Activated naive CD8-positive, alpha-beta T cell treated with anti-CD3 and anti-CD28 coated beads, Interleukin-2, amount 50 U/mL, for 24 hours (primary cell): ENCODE measurements around the gene LMCD1.

ENCODE experiments used
- ATAC-seq: fragments of 150-1000 bp; cut with Tn5 transposase; one replicate; pipeline ENCODE4 v1.10.0; 2021
- DNase-seq: peaks from one replicate; pipeline ENCODE4 v3.0.0; 2021
- H3K27ac Mint-ChIP-seq: one replicate; pipeline ENCODE4 v1.8.0; 2021; ENCODE audit warnings: mild to moderate bottlenecking, mixed read lengths
- H3K27me3 Mint-ChIP-seq: one replicate; pipeline ENCODE4 v1.8.0; 2021; ENCODE audit warnings: mixed read lengths
- H3K36me3 Mint-ChIP-seq: one replicate; pipeline ENCODE4 v1.8.0; 2021; ENCODE audit warnings: low read depth, mixed read lengths
- H3K4me1 Mint-ChIP-seq: one replicate; pipeline ENCODE4 v1.8.0; 2021; ENCODE audit warnings: mixed read lengths
- H3K4me3 Mint-ChIP-seq: one replicate; pipeline ENCODE4 v1.8.0; 2021; ENCODE audit warnings: mild to moderate bottlenecking, moderate library complexity, mixed read lengths
- H3K9me3 Mint-ChIP-seq: one replicate; pipeline ENCODE4 v1.8.0; 2021; ENCODE audit warnings: mixed read lengths

LMCD1 gene, protein sequence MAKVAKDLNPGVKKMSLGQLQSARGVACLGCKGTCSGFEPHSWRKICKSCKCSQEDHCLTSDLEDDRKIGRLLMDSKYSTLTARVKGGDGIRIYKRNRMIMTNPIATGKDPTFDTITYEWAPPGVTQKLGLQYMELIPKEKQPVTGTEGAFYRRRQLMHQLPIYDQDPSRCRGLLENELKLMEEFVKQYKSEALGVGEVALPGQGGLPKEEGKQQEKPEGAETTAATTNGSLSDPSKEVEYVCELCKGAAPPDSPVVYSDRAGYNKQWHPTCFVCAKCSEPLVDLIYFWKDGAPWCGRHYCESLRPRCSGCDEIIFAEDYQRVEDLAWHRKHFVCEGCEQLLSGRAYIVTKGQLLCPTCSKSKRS

DNA sequence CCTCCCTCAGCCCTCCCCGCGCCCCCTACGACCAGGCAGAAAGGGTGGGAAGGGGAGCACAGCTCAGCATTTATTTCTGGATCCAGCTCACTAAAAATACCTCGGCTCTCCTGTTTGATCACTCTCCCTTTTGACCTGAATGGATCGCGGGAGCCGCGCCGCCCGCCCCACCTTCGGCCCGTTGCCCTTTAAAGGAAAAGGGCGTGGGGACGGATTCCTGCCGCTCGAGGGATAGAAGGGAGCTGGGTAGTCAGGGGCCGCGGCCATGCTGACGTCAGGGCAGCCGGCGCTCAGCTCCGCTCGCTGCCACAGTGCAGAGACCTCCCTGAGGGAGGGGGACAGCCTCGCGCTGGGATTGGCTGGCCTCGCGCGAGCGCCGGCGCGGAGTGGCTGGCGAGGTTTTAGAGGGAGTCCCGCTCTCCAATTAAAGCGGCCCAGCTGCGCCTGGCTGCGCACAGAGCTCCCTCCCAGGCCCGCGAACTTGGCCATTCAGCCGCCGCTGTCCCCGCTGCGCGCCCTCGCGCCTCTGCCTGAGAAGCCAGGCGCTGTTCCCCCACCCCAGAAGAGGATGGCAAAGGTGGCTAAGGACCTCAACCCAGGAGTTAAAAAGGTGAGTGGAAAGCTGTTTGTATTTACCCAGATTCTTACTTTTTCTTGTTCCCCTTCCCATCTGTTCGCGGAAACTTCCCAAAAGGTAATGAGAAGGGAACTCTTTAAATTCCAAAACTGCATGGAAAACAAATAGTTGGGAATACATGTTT, at the start of gene LMCD1:
TSS of gene LMCD1 (plus strand) at position 453 of the 761 bp plus-strand sequence. CDS start at position 569, 116 bp downstream.
- H3K4me1 Mint-ChIP-seq: peaks cover 33% of the 10 kb centered on the region
- H3K27me3 Mint-ChIP-seq: peaks cover 28% of the 10 kb centered on the region
- no peaks in the 10 kb centered on the region for H3K9me3 Mint-ChIP-seq
- ATAC-seq (peak; percentile 92), DNase-seq (peak; percentile 76)
- H3K36me3 Mint-ChIP-seq: peaks cover 1% of the 10 kb centered on the region
- H3K4me3 Mint-ChIP-seq: peak within 1 kb of the TSS; percentile 70
- no peak within 1 kb of the TSS for H3K27ac Mint-ChIP-seq

DNA sequence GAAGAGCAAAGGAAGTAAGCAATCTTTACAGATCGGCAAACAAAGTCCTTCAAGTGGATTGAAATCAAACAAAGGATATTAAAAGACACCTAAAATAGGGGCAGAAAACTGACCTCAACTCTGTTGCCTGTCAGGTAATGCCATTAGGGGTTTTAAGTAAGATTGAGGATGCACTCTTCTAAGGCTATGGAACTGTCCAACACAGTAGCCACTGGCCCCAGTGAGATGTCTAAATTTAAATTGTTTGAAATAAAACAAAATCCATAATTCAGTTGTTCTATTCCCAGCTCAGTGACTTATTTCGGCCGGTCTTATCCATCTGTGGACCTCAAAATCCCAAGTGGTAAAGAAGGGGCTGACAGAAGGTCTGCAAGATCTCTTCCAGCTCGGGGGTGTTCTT, 49.5 kb upstream of the LMCD1 start:
- Mint-ChIP-seq H3K9me3 (no peaks in the 10 kb centered on the region), H3K27me3 (peaks cover 10% of the 10 kb centered on the region), H3K27ac (no peak overlapping the region), H3K4me3 (no peak overlapping the region), H3K4me1 (no peaks in the 10 kb centered on the region), H3K36me3 (no peaks in the 10 kb centered on the region)
- DNase-seq (no peak), ATAC-seq (no peak)

DNA sequence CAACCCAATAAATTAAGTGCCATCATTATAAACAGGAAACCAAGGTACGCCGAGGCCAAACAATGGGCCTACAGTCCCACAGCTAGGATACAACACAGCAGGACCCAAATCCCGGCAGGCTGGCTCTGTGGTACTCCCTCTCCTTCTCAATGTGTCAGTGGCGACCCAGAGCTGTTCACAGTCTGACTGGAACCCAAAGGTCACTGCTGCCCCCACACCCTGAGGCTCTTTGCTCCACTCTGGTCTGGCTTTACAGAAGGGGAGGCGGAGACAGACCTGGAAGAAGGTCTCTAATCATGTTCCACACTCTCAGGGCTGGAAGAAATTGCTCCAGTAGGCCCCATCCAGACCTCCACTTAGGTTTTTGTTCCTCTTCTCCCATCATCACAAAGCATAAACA, 48.5 kb upstream of the LMCD1 start:
- no peaks in the 10 kb centered on the region for H3K4me1 Mint-ChIP-seq
- no peak overlapping the region for H3K27ac Mint-ChIP-seq
- no peak for ATAC-seq
- no peak for DNase-seq
- peaks cover 4% of the 10 kb centered on the region for H3K27me3 Mint-ChIP-seq
- H3K4me3 Mint-ChIP-seq: no peak overlapping the region
- H3K36me3 Mint-ChIP-seq: no peaks in the 10 kb centered on the region
- H3K9me3 Mint-ChIP-seq: no peaks in the 10 kb centered on the region

DNA sequence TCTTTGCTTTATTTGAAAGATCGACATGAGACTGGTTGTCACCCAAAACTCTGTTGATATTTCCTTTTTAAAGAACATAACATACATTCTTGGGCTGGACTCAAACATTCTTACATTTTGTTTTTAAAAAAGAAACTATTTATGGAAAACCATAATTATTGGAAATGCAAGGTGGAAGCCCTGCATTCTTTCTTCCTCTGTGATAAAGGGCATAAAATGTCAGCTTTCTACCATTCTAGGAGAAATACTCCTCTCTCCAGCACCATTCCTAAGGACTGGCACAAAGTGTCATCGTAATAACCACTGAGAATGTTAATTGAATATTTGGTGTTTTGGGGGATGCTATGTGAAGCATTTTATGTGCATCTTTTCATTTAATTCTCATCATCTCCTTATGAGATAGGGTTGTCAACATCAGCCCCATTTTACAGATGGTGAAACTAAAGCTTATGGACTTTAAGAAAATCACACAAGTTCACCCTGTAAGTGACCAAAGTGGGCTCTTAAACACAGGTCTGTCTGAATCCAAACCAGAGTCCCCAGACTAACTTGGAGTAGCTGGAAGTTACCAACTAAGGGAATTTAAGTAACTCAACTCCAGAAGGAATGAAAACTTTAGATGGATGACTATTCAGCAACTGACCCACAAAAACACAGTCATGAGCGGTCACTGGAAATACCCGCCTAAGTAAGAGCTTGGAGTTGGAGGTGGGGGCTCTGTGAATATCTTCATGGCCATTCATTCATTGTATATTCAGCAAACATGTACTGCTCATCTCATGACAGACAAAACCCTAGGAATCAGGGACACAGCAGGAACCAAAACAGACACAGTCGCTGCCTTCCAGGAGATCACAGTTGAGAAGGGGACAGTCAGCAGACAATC, 45.9 kb upstream of the LMCD1 start:
- Mint-ChIP-seq H3K27me3 (peaks cover 3% of the 10 kb centered on the region), H3K4me1 (no peaks in the 10 kb centered on the region), H3K27ac (no peak overlapping the region), H3K4me3 (no peak overlapping the region), H3K9me3 (no peaks in the 10 kb centered on the region), H3K36me3 (no peaks in the 10 kb centered on the region)
- ATAC-seq (no peak), DNase-seq (no peak)

DNA sequence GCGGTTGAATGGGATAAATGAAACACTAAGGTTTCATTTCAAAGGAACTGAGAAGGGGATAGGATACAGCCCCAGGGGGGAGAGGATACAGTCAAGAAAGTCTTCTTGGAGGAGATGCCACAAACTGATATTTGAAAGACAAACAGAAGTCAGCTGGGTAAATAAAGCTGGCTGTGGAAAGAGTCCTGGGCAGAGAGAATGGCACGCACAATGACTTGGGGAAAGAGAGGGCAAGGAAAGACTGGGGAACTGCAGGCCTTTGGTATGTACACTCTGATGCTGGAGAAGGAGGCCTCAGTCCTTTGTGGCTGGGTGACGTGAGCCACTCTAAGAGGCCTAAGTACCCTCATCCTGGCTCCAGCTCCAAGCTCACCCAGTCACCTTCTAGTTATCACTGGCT, 45.2 kb upstream of the LMCD1 start:
- ATAC-seq (no peak), DNase-seq (no peak)
- Mint-ChIP-seq H3K4me1 (no peaks in the 10 kb centered on the region), H3K27ac (no peak overlapping the region), H3K36me3 (no peaks in the 10 kb centered on the region), H3K27me3 (peaks cover 3% of the 10 kb centered on the region), H3K9me3 (no peaks in the 10 kb centered on the region), H3K4me3 (no peak overlapping the region)

DNA sequence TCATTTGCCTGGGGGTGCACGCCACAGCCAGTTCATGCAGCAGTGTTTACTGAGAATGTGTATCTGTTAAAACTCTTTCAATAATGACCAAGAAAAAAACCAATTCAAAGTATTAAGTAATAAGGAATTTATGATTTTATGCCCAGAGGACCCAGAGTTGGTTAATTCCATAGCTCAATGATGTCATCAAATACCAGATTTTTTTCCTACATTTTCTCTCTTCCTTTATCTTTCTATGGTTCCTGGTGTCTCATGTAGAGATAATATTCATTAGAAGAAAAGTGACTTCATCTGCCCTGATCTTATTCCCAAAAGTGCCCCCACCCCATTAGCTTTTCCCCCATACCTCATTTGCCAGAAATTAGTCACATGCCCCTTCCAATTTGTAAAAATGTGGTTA, 44.6 kb upstream of the LMCD1 start:
- no peaks in the 10 kb centered on the region for H3K36me3 Mint-ChIP-seq

DNA sequence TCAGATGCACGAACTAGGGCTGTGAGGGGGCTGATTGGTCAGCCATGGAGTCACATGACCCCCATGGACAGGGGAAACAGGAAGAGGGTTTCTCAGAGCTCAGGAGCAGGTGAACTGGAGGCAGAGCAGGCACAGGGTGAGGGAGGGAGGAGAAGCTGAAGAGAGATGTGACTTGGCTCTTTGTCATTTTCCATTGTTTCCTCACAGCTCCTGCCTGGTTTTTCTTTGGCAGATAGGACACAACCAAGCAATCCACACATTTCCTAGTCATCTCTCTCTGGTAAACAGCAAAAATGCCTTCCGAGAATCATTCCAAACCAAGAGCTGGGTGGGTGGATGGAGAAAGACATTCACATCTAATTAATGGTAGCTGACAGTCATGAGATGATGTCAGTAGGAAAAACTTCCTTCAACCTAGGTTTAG, 43.4 kb upstream of the LMCD1 start:
- no peak overlapping the region for H3K4me3 Mint-ChIP-seq
- no peaks in the 10 kb centered on the region for H3K36me3 Mint-ChIP-seq
- H3K4me1 Mint-ChIP-seq: no peaks in the 10 kb centered on the region
- no peak for DNase-seq
- no peak overlapping the region for H3K27ac Mint-ChIP-seq
- peaks cover 3% of the 10 kb centered on the region for H3K27me3 Mint-ChIP-seq
- ATAC-seq: no peak
- H3K9me3 Mint-ChIP-seq: no peaks in the 10 kb centered on the region

More for the DNA sequence above, 44.6 kb upstream of the LMCD1 start:
- Mint-ChIP-seq H3K9me3 (no peaks in the 10 kb centered on the region), H3K27me3 (peaks cover 3% of the 10 kb centered on the region), H3K4me3 (no peak overlapping the region), H3K4me1 (no peaks in the 10 kb centered on the region), H3K27ac (no peak overlapping the region)
- DNase-seq (no peak), ATAC-seq (no peak)

DNA sequence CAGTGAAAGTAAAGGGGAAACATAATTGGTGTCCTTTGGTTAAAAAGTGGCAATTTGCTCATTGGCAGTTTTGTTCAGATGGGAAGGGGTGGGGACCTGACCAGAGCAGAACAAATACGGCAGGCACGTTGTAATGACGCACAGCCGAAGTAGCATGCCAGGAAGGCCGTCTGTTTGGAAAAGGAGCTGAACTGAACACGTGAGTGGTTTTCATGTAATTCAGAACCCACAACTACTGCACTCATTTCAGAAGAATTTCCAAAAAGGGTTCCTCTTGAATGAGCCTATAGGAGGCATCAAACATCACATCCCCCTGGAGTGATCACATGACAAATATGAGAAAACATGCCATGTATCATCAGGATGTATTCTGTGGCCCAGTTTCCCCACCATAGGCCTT, 42.9 kb upstream of the LMCD1 start:
- ATAC-seq (no peak), DNase-seq (no peak)
- Mint-ChIP-seq H3K36me3 (no peaks in the 10 kb centered on the region), H3K27ac (no peak overlapping the region), H3K4me3 (no peak overlapping the region), H3K27me3 (peaks cover 3% of the 10 kb centered on the region), H3K4me1 (no peaks in the 10 kb centered on the region), H3K9me3 (no peaks in the 10 kb centered on the region)

DNA sequence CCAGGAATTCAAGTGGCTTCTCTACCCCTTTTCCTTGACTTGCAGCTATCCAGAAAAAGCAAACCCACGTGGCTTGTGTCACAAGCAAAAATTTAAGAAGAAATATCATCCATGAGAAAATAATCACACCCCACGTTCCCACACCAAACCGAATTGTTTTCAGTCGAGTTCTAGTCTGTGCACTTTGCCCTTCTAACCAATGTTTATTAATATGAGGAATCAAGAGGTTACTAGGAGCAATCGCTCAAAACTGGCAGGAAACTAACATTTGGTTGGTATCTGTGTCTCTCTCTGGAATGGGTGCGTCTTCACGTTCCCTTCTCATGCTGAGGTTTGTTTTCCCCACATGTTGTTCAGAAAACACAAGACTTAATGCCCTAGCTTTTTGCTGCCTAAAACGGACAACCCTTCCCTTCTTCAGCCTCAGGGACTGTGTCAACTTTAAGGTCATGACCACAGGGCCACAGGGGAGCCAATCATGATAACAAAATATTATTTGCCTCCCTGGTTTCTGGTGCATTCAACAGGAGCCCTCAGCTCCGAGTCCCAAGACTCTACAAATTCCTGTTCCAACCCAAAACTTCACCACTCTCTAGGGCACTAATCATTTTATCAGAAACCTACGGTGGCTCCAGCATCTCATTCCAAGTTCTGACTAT, 41.4 kb upstream of the LMCD1 start:
- H3K9me3 Mint-ChIP-seq: no peaks in the 10 kb centered on the region

DNA sequence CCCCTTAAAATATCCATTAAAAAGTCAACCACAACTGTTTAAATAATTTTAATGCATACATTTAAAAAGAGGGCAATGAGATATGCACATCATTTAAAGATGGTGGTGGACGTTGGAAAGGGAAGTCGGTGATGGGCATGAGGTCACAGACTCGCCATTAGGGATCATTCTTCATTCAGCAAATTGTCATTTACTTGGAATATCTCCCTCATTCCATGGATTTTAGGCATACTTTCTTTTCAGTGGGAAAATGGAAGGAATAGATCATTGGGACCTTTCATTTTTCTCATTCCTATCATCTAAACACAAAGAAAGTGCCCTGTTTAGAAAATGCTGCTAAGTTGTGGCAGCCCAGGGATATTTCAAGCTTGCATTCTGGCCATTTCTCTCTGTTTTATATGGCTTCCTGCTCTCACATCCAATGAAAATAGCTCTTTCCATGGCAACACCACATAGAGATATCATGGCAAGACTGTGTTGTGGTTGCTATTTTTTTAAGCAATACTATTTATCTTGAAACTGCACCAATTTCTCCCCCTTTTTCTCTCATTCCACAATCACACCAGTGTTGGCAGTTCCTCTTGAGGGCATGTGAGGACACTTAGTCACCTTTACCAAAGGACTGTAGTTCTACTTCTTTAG, 40.7 kb upstream of the LMCD1 start:
- H3K27ac Mint-ChIP-seq: no peak overlapping the region
- peaks cover 3% of the 10 kb centered on the region for H3K27me3 Mint-ChIP-seq
- H3K4me1 Mint-ChIP-seq: no peaks in the 10 kb centered on the region
- no peaks in the 10 kb centered on the region for H3K36me3 Mint-ChIP-seq
- DNase-seq: no peak
- no peak overlapping the region for H3K4me3 Mint-ChIP-seq
- no peak for ATAC-seq
- no peaks in the 10 kb centered on the region for H3K9me3 Mint-ChIP-seq

More for the DNA sequence above, 41.4 kb upstream of the LMCD1 start:
- no peak overlapping the region for H3K4me3 Mint-ChIP-seq
- peaks cover 5% of the 10 kb centered on the region for H3K27me3 Mint-ChIP-seq
- H3K4me1 Mint-ChIP-seq: no peaks in the 10 kb centered on the region
- ATAC-seq: no peak
- no peak overlapping the region for H3K27ac Mint-ChIP-seq
- no peaks in the 10 kb centered on the region for H3K36me3 Mint-ChIP-seq
- DNase-seq: no peak

DNA sequence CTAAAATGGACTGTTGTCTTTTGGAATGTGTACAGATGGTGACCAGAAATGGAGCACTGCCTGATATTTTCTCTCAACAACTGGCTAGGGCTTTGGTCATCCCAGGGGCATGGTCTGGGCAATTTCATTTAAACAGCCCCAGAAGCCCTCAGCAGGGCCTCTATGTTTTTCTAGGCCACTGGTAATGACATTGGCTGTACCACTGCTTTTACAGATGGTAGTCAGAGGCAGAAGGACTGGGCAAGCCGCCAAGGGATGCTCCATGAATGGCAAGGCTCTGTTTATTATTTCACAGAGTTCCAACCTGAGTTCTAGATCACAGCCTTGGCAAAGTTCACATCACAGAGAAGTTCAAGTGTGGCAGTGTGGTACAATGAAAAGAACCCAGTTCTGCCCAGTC, 37.0 kb upstream of the LMCD1 start:
- Mint-ChIP-seq H3K27me3 (peaks cover 8% of the 10 kb centered on the region), H3K4me1 (no peaks in the 10 kb centered on the region), H3K36me3 (no peaks in the 10 kb centered on the region), H3K4me3 (no peak overlapping the region), H3K9me3 (no peaks in the 10 kb centered on the region), H3K27ac (no peak overlapping the region)
- ATAC-seq: no peak
- DNase-seq: no peak

DNA sequence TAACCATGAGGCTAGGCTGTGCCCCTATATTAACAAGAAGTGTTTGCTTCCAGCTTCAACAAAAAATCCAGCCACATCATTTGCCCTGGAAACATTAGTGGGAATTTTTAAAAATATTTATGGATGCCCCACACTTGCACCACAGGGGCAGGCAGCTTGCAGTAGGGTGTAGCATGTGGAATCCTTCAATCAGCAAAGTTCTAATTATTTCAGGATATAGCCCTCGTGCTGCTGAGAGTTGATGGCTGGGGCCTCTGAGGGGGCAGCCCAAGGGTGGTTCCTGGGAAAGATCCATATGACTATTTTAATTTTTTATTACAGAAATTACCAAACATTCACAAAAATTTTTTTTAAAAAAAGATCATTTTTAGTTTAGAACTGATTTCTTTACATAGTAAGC, 35.1 kb upstream of the LMCD1 start:
- H3K36me3 Mint-ChIP-seq: no peaks in the 10 kb centered on the region
- H3K4me1 Mint-ChIP-seq: no peaks in the 10 kb centered on the region

DNA sequence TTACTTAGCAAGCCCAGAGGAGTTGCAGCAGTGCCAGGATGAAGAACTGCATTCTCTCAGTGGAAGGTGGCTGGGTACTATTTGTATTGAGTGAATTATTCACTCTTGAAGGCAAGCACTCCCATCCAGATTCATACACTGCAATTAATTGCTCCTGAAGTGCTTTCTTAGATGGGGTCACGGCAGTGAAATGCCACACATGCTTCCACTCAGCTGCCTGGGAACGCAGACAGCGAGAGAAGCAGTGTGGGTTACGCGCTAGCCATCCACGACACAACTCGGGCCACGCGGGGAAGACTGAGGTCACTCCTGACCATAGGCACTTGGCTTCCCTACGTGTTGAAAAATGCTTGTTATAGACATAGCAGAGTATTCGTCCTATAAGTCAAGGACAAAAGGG, 30.8 kb upstream of the LMCD1 start:
- Mint-ChIP-seq H3K4me1 (no peaks in the 10 kb centered on the region), H3K27ac (no peak overlapping the region), H3K4me3 (no peak overlapping the region), H3K9me3 (no peaks in the 10 kb centered on the region), H3K27me3 (peaks cover 9% of the 10 kb centered on the region), H3K36me3 (no peaks in the 10 kb centered on the region)
- ATAC-seq: no peak
- DNase-seq: no peak

More for the DNA sequence above, 35.1 kb upstream of the LMCD1 start:
- no peak overlapping the region for H3K27ac Mint-ChIP-seq
- no peaks in the 10 kb centered on the region for H3K9me3 Mint-ChIP-seq
- H3K27me3 Mint-ChIP-seq: peaks cover 10% of the 10 kb centered on the region
- H3K4me3 Mint-ChIP-seq: no peak overlapping the region
- DNase-seq (no peak), ATAC-seq (no peak)

DNA sequence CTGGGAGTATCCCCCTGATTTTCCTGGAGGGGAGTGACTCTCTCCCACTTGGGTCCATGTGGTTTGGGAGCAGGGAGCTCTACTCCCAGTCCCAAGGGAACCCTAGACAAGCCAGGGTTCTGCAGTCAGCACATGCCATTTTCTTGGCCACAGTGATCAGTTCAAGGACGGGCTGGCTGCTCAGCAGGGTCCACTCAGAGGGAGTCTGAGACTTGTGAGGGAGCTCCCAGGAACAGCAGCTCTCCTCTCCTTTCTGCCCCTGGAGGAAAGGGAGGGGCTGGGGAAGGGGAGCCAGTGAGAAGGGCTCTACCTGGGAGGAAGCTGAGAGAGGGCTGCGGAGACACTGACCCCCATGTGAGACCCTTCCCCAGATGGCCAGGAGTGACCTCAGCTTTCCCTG, 29.1 kb upstream of the LMCD1 start:
- Mint-ChIP-seq H3K36me3 (no peaks in the 10 kb centered on the region), H3K27ac (no peak overlapping the region), H3K27me3 (peaks cover 6% of the 10 kb centered on the region), H3K9me3 (no peaks in the 10 kb centered on the region), H3K4me3 (no peak overlapping the region), H3K4me1 (no peaks in the 10 kb centered on the region)
- ATAC-seq: no peak
- no peak for DNase-seq
